ENCODE data around the gene HOXA11.

The HOXA11 gene

GRCh38 chr7:27212497-27213432 is 27.7 kb upstream of the HOXA11 start:
- in situ Hi-C loops (cut with HindIII; ENCODE audit: low pct_unique_long_range_greater_than_20kb, low sequenced_read_pairs), result no loop called here
- no peak for TF ChIP-seq JUND (IDR thresholded peaks at IDR 0.05; ENCODE audit: low read depth)

GRCh38 chr7:27211764-27212204 is 26.8 kb upstream of the HOXA11 start:
- DNase-seq (ENCODE audit: low read depth in 1 of 2, low spot score in 1 of 2), result no peak
- no peak for TF ChIP-seq JUND (IDR thresholded peaks at IDR 0.05; ENCODE audit: low read depth)
- in situ Hi-C loops (cut with HindIII; ENCODE audit: low pct_unique_long_range_greater_than_20kb, low sequenced_read_pairs), result no loop called here

More at GRCh38 chr7:27212497-27213432, 27.7 kb upstream of the HOXA11 start:
- no peak for DNase-seq (ENCODE audit: low read depth in 1 of 2, low spot score in 1 of 2)

DNA sequence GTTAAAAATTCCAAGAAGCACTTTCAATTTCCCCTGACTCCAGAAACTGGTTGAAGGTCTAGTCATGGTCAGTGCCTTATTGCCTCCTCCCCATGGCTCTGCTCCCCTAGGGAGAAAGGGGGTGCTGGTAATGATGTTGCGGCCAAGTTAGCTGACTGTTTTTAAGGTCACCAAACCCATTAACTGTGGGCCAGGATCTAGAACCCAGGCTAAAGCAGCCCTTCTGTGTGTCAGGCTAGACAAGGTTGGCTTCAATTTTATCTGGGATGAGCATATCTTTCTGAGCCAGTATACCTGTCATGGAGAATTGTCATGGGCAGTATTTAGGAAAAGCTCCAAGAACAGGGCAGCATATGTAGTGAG is 26.0 kb upstream of the HOXA11 start:
- DNase-seq (ENCODE audit: low read depth in 1 of 2, low spot score in 1 of 2), result no peak
- no peak for TF ChIP-seq JUND (IDR thresholded peaks at IDR 0.05; ENCODE audit: low read depth)
- in situ Hi-C loops (cut with HindIII; ENCODE audit: low pct_unique_long_range_greater_than_20kb, low sequenced_read_pairs), result no loop called here

- DNase-seq (ENCODE audit: low read depth in 1 of 2, low spot score in 1 of 2), result peak; percentile 66 to 85
- TF ChIP-seq JUND (IDR thresholded peaks at IDR 0.05; ENCODE audit: low read depth), result no peak
- in situ Hi-C loops (cut with HindIII; ENCODE audit: low pct_unique_long_range_greater_than_20kb, low sequenced_read_pairs), result no loop called here
These were observed 25.5 kb upstream of the HOXA11 start for GRCh38 chr7:27210441-27211083.

- in situ Hi-C loops (cut with HindIII; ENCODE audit: low pct_unique_long_range_greater_than_20kb, low sequenced_read_pairs), result no loop called here
- DNase-seq (ENCODE audit: low read depth in 1 of 2, low spot score in 1 of 2), result no peak
These were observed 25.0 kb upstream of the HOXA11 start for GRCh38 chr7:27209933-27210440.

DNA sequence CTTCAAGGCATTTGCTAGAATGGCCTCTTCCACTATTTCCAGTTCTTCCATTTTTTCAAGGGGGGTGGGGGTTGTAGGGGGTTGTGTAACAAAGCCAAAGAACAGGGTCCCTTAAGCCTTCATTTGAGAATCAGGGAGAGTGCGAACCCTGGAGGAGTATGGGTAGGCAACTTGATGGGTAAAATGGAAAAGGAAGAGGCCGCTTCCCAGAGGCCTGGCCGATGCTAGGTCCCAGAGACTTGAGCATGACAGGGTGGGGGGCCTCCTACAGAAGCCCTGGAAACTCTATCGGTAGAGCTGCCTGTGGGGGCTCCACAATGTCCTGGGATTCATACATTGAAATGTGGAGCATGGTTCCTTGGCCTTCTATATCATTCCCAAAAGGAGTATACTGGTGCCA is 24.0 kb upstream of the HOXA11 start:
- no peak for DNase-seq (ENCODE audit: low read depth in 1 of 2, low spot score in 1 of 2)
- in situ Hi-C loops (cut with HindIII; ENCODE audit: low pct_unique_long_range_greater_than_20kb, low sequenced_read_pairs), result no loop called here
- TF ChIP-seq JUND (IDR thresholded peaks at IDR 0.05; ENCODE audit: low read depth), result no peak

More at GRCh38 chr7:27209933-27210440, 25.0 kb upstream of the HOXA11 start:
- no peak for TF ChIP-seq JUND (IDR thresholded peaks at IDR 0.05; ENCODE audit: low read depth)

GRCh38 chr7:27207348-27207985 is 22.4 kb upstream of the HOXA11 start:
- in situ Hi-C loops (cut with HindIII; ENCODE audit: low pct_unique_long_range_greater_than_20kb, low sequenced_read_pairs), result no loop called here
- TF ChIP-seq JUND (IDR thresholded peaks at IDR 0.05; ENCODE audit: low read depth), result no peak
- DNase-seq (ENCODE audit: low read depth in 1 of 2, low spot score in 1 of 2), result no peak

DNA sequence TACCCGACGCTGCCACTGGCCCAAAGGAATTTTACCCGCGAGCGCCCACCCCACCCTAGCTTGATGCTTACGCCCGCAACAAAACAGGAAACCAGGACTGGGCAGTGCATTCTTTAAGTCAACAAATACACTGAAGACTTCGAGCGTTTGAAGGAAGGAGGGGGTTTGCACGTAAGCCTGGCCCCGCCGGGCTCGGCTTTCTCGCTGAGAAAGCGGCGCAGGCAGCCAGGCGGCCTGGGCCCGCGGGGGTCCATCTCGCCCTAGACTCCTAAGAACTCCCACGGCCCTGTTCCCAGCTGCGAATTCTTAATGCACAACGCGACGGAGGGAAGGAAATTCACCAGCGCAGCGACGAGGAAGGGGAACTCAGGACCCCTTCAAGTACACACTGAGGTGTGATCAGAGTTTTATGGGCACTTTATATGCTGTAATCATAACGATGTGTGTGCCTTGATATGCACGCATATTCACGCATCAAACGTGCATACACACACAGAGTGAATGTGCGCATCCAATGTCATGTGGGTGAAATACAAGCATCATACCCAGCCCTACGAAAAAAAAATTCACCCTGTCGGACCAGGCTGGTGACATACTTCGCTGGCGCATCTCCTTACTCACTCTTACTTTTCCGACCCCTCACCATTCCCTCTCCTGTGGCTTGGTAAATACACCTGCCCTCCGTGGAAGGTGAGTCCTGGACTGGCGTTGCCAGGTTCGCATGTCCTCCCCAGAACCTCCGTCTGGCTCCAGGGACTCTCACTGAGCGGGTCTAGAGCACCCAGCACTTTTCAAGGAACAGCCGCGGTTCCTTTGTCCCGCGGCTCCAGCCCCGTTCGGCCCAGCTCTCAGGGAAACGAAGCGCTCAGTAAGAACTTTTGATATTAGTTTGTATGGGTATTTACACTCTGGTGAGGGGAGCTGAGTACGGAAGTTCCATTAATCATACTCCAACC is 20.6 kb upstream of the HOXA11 start:
- in situ Hi-C loops (cut with HindIII; ENCODE audit: low pct_unique_long_range_greater_than_20kb, low sequenced_read_pairs), result no loop called here
- TF ChIP-seq JUND (IDR thresholded peaks at IDR 0.05; ENCODE audit: low read depth), result no peak
- DNase-seq (ENCODE audit: low read depth in 1 of 2, low spot score in 1 of 2), result no peak

GRCh38 chr7:27204851-27205322 is 19.9 kb upstream of the HOXA11 start:
- DNase-seq (ENCODE audit: low read depth in 1 of 2, low spot score in 1 of 2), result no peak
- in situ Hi-C loops (cut with HindIII; ENCODE audit: low pct_unique_long_range_greater_than_20kb, low sequenced_read_pairs), result no loop called here
- no peak for TF ChIP-seq JUND (IDR thresholded peaks at IDR 0.05; ENCODE audit: low read depth)

DNA sequence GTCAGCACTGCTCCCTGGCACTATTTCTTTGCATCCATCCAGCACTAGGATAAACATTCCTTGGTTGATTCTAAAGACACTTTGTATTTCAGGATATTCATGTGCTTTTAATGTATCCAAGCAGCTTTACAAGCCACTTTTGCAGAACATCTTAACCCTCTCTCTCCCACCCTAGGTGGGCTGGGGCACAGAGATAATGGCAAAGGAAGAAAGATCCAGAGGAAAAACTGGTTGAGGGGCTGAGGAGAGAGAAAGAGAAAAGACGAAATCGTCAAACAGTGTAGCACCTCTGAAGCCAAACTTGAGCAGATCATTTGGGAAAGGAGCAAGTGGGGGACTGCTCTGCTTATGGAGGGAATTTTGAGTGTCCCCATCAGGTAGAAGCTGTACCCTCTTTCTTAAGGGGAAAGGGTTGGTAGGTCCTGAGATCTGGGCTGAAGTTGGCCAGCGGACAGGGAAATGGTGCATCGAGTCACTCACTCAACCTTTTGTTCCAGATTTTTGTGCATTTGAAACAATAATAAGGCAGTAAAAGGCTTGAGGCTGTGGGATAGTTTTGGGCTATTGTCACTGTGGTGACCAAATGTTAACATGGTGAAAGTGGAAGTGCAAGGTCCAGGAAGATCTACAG is 19.0 kb upstream of the HOXA11 start:
- in situ Hi-C loops (cut with HindIII; ENCODE audit: low pct_unique_long_range_greater_than_20kb, low sequenced_read_pairs), result no loop called here

DNA sequence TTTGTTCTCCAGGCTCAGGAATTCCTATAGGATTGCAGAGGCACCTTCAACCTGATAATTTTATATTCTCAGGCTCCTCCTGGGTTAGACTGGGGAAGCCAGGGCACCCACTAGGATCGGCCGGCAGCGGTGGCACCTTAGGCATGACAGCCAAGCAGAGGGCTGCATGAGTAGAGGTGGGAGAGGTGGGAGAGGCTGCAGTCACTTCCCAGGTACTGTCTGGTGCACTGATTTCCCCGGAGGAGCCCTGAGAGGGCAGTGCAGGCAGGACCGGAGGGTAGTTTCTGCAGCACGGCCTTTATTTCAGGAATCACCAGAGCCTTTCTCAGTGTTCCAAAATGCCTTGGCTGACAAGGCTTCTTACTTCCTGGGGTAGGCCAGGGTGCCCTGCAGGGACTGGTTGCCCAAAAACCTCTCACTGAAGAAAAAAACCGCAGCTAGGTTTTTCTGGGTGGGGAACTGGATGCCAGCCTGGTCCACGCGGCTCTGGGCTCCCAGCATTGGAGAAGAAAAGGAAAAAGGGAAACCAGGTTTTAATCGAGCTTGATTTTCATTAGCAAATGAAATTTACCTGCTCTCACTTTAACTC is 18.4 kb upstream of the HOXA11 start:
- in situ Hi-C loops (cut with HindIII; ENCODE audit: low pct_unique_long_range_greater_than_20kb, low sequenced_read_pairs), result no loop called here
- DNase-seq (ENCODE audit: low read depth in 1 of 2, low spot score in 1 of 2), result no peak
- no peak for TF ChIP-seq JUND (IDR thresholded peaks at IDR 0.05; ENCODE audit: low read depth)

More for the DNA sequence above, 19.0 kb upstream of the HOXA11 start:
- DNase-seq (ENCODE audit: low read depth in 1 of 2, low spot score in 1 of 2), result no peak
- TF ChIP-seq JUND (IDR thresholded peaks at IDR 0.05; ENCODE audit: low read depth), result no peak
